ENCODE results near the gene GRIA4. TPM values are rescaled to one million over a fixed set of nuclear protein-coding genes. Genes with fewer than 3 reads are reported as not detected.

The GRIA4 gene
- total RNA-seq, 1 donor from 2014 or later = not detected

DNA sequence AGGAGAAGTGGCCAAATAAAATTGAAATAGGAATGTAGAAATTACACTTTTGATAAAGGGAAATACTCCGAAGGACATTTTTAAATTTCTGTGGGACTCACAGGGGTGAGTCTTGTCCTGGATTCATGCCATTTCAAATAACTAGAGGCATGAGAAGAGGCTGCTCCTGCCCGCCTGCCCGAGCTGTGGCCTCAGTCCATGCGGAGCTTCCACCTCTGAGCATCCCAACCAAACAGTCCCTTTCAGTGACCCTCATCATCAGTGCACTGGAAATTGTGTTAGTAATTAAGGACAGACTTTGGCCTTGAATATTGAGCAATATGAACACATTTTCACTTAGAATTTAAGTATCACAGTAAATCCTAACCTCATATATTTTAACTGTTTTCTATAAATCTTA lies 25.6 kb downstream of the GRIA4 start:
- no peaks in the 10 kb centered on the region for H3K36me3 ChIP-seq
- no peaks in the 10 kb centered on the region for H3K9me3 ChIP-seq
- no peak overlapping the region for H3K27ac ChIP-seq
- no peaks in the 10 kb centered on the region for H3K27me3 ChIP-seq
- no peak overlapping the region for H3K4me3 ChIP-seq
- no peak for DNase-seq (ENCODE audit: extremely low spot score in 2 of 2)
- H3K4me1 ChIP-seq = no peaks in the 10 kb centered on the region
- intact Hi-C loops (cut with DNase I) = no loop called here
- no peak for TF ChIP-seq POLR2AphosphoS5 (IDR thresholded peaks at IDR 0.05; ENCODE audit: insufficient read depth in 1 of 2, low read depth in 1 of 2)
- TF ChIP-seq POLR2A (IDR thresholded peaks at IDR 0.05) = no peak
- TF ChIP-seq, protein P1, sequence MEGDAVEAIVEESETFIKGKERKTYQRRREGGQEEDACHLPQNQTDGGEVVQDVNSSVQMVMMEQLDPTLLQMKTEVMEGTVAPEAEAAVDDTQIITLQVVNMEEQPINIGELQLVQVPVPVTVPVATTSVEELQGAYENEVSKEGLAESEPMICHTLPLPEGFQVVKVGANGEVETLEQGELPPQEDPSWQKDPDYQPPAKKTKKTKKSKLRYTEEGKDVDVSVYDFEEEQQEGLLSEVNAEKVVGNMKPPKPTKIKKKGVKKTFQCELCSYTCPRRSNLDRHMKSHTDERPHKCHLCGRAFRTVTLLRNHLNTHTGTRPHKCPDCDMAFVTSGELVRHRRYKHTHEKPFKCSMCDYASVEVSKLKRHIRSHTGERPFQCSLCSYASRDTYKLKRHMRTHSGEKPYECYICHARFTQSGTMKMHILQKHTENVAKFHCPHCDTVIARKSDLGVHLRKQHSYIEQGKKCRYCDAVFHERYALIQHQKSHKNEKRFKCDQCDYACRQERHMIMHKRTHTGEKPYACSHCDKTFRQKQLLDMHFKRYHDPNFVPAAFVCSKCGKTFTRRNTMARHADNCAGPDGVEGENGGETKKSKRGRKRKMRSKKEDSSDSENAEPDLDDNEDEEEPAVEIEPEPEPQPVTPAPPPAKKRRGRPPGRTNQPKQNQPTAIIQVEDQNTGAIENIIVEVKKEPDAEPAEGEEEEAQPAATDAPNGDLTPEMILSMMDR (IDR thresholded peaks at IDR 0.05) = no peak

DNA sequence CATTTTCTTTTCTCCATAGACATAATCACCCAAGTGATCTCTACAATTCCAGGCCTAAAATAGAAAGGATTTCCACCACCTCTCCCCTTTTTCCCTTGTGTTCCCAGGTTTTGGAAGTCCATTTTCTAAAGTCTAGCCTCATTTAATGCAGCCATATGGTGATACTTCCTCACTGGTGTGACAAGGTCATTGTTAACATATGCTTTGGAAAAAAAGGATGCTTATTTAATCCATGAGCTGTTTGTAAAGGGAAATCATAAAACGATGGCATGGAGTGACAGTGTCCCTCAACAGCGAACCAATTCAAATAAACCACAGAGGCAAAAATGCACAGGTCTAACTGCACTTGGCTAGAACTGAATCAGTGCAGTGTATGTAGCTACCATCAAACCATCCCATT lies 26.6 kb downstream of the GRIA4 start:
- Histone ChIP-seq H3K4me3 (no peak overlapping the region), H3K4me1 (no peaks in the 10 kb centered on the region), H3K27ac (no peak overlapping the region), H3K9me3 (no peaks in the 10 kb centered on the region), H3K36me3 (no peaks in the 10 kb centered on the region), H3K27me3 (no peaks in the 10 kb centered on the region)
- DNase-seq (ENCODE audit: extremely low spot score in 2 of 2) = no peak
- intact Hi-C loops (cut with DNase I) = no loop called here
- TF ChIP-seq POLR2AphosphoS5 (IDR thresholded peaks at IDR 0.05; ENCODE audit: insufficient read depth in 1 of 2, low read depth in 1 of 2) = no peak
- TF ChIP-seq POLR2A (IDR thresholded peaks at IDR 0.05) = no peak
- TF ChIP-seq, protein P1 (IDR thresholded peaks at IDR 0.05) = no peak

DNA sequence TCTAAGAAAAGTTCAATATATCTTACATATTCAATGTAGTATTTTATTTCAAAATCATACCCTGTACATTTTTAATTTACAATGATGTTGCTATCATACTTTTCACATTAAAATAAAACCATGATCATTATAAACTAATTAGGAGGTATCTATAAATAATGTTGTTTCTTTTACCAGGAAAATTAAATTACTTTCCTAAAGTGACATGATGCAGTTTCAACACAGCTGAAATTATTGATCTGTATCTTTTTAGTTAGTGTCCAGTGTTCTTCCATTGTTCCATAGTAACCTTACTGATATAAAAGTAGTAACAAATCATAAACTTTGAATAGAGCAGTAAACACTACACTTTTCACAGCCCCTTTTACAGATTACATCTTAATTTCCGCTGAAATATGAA lies 29.7 kb downstream of the GRIA4 start:
- no peak for DNase-seq (ENCODE audit: extremely low spot score in 2 of 2)
- H3K4me1 ChIP-seq = no peaks in the 10 kb centered on the region
- H3K27me3 ChIP-seq = no peaks in the 10 kb centered on the region
- intact Hi-C loops (cut with DNase I) = no loop called here
- no peak overlapping the region for H3K27ac ChIP-seq
- H3K36me3 ChIP-seq = no peaks in the 10 kb centered on the region
- no peak overlapping the region for H3K4me3 ChIP-seq
- H3K9me3 ChIP-seq = no peaks in the 10 kb centered on the region
- TF ChIP-seq POLR2A (IDR thresholded peaks at IDR 0.05) = no peak
- TF ChIP-seq, protein P1 (IDR thresholded peaks at IDR 0.05) = no peak
- TF ChIP-seq POLR2AphosphoS5 (IDR thresholded peaks at IDR 0.05; ENCODE audit: insufficient read depth in 1 of 2, low read depth in 1 of 2) = no peak

DNA sequence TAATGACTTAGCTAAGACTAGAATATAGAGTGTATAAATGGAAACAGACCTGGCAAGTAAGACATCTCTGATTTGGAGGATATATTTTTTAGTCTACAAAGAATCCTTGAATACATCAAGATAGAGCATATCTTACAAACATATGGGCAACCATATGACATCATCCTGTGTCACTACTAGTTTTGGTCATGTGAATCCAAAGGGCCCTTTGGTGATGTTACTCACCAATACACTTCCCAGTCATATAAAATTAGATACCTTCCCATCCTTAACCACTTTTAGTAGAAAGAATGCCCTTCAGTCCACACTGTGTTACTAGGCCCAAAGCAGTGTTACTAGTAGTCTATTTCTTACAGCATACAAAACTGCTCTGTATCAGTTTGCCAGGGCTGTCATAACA lies 31.6 kb downstream of the GRIA4 start:
- no peaks in the 10 kb centered on the region for H3K9me3 ChIP-seq
- H3K27me3 ChIP-seq = no peaks in the 10 kb centered on the region
- H3K4me1 ChIP-seq = no peaks in the 10 kb centered on the region
- TF ChIP-seq POLR2A (IDR thresholded peaks at IDR 0.05) = no peak
- TF ChIP-seq POLR2AphosphoS5 (IDR thresholded peaks at IDR 0.05; ENCODE audit: insufficient read depth in 1 of 2, low read depth in 1 of 2) = no peak
- TF ChIP-seq, protein P1 (IDR thresholded peaks at IDR 0.05) = no peak
- intact Hi-C loops (cut with DNase I) = no loop called here
- H3K27ac ChIP-seq = no peak overlapping the region
- H3K4me3 ChIP-seq = no peak overlapping the region
- no peak for DNase-seq (ENCODE audit: extremely low spot score in 2 of 2)
- no peaks in the 10 kb centered on the region for H3K36me3 ChIP-seq

DNA sequence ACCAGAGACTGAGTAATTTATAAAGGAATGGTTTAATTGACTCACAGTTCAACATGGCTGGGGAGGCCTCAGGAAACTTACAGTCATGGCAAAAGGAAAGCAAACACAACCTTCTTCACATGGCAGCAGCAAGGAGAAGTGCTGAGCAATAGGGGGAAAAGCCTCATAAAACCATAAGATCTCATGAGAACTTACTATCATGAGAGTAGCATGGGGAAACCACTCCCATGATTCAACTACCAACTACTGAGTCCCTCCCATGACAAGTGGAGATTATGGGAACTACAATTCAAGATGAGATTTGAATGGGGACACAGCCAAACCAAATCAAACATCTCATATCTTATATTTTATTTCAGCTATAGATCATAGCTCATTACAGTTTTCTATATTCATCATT lies 33.0 kb downstream of the GRIA4 start:
- H3K36me3 ChIP-seq = no peaks in the 10 kb centered on the region
- intact Hi-C loops (cut with DNase I) = no loop called here
- H3K4me3 ChIP-seq = no peak overlapping the region
- no peaks in the 10 kb centered on the region for H3K27me3 ChIP-seq
- TF ChIP-seq POLR2AphosphoS5 (IDR thresholded peaks at IDR 0.05; ENCODE audit: insufficient read depth in 1 of 2, low read depth in 1 of 2) (no peak), POLR2A (IDR thresholded peaks at IDR 0.05) (no peak)
- TF ChIP-seq, protein P1 (IDR thresholded peaks at IDR 0.05) = no peak
- H3K27ac ChIP-seq = no peak overlapping the region
- H3K4me1 ChIP-seq = no peaks in the 10 kb centered on the region
- no peak for DNase-seq (ENCODE audit: extremely low spot score in 2 of 2)
- H3K9me3 ChIP-seq = no peaks in the 10 kb centered on the region
